ENCODE data around the gene TP53TG5. TPM values are rescaled to one million over a fixed set of nuclear protein-coding genes. Genes with fewer than 3 reads are reported as not detected.

The TP53TG5 gene
- polyA plus RNA-seq, 12 donors = 0.17 to 1.6 (median 0.61) TPM; not detected in 2

DNA sequence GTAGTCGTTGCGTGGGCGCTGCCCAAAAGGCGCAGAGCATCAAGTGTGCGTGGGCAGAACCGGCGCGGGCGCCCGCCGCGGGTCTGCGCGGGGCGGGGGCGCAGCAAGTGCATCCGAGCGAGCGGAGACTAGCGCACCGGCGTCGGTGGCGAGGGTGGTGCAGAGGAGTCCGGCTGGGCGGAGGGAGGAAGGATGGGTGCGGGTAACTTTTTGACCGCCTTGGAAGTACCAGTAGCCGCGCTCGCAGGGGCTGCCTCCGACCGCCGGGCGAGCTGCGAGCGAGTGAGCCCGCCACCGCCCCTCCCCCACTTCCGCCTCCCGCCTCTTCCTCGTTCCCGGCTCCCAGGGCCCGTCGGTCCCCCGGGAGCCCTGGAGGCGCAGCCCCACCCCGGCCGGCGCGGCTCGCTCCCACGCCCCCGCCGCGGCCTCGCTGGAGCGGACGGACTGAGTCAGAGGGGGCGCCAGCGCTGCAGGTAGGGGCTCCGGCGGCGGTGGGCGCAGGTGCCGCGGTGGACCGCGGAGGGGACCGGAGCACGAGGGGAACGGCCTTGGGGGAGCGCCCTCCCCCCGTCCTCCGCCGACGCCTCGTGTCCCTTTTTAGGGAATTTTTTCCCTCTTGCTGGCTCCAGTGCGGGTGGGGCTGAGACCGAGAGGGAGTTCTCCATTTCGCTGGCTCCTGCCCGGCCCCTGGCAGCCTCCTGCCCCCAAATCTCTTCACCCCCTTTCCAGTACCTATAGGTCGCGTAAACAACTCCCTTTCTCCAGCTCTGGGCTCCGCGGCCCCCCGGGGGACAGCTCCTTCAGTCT is 28.3 kb upstream of the TP53TG5 start:
- no peak for DNase-seq

DNA sequence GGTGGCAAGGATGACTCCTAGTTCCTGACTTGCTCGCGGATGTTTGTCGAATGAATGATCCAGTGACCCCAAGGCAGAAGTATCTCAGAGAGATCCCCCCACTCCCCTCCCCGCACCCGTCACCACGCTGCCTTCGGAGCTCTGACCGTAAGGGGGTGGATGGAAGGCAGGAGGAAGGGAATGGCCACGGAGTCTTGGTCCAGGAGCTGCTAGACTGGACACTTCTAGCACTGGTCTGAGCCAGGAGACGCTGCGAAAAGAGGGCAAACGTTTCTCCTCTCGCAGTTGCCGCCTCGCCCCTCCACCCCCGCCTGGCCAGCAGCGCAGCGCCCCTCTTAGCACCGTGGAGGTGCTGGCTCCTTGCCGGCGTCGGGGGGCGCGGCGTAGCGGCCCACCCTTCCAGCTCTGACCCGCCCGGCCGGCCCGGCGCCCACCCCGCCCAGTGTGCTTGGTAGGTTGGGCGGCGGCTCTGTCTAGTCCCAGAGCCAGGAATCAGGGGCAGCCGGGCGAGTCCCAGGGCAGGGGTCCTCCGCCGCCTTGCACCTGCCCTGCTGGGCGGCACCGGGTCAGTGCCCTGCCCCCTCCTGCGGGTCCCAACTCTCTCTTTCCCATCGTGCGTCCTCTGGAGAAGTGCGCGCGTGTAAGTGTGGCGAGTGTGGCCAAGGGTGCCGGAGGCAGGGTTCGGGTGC is 27.6 kb upstream of the TP53TG5 start:
- no peak for DNase-seq

DNA sequence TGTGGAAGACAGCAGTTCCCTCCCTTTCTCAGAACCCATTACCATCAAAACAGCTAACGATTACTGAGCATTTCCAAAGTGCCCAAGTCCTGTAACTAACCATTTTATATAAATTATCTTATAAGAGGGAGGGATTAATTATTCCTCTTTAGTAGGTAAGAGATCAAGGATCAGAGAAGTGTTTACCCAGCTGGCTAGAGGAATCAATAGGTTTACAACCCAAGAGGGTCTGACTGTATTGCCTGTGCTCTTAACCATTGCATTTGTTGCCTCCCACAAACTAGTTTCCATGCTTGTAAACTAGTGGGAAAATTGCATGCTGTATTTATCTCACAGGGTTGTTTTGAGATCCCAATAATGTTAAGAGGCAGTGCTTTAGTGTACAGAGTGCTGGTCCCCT is 26.3 kb upstream of the TP53TG5 start:
- no peak for DNase-seq

DNA sequence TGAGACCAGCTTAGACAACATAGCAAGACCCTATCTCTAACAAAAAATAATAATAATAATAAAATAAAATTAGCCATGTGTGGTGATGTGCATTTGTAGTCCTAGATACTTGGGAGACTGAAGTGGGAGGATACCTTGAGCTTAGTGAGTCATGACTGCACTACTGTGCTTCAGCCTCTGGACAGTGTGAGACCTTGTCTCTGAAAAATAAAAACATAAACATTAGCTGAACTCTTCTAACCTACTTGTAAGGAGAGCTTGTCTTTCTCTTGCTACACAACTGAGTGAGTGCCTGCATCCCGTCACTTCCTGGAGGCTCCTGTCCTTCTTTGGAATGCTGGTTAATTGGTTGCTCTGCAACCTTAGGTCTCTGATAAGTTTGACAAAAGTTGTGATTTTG is 24.8 kb upstream of the TP53TG5 start:
- DNase-seq = no peak

DNA sequence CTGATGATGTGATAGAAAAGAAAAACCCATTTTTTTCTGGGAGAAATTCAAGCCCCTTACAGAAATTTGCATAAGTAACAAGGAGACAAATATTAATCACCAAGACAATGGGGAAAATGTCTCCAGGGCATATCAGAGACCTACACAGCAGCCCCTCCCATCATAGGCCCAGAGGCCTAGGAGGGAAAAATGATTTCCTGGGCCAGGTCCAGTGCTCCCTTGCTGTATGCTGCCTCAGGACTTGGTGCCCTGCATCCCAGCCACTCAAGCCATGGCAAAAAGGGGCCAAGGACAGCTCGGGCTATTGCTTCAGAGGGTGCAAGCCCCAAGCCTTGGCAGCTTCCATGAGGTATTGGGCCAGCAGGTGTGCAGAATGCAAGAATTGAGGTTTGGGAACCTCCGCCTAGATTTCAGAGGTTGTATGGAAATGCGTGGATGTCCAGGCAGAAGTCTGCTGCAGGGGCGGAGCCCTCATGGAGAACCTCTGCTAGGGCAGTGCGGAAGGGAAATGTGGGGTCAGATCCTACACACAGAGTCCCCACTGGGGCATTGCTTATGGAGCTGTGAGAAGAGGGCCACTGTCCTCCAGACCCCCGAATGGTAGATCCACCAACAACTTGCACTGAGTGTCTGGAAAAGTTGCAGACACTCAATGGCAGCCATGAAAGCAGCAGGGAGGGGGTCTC is 22.4 kb upstream of the TP53TG5 start:
- no peak for DNase-seq

DNA sequence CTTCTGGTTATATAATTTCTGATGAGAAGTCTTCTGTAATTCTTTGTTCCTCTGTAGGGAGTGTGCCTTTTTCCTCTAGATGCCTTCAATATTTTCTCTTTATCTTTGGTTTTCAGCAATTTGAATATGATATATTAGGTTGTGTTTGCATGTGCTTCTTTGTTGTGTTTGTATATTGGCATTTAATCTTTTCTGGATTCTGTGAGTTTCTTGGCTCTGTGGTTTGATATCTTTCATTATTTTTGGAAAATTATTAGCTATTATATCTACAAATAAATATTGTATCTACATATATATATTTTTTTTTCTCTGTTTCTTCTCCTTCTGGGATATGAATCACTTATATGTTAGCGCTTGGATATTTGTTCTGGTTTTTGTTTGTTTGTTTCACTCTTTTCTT is 20.9 kb upstream of the TP53TG5 start:
- DNase-seq = no peak

DNA sequence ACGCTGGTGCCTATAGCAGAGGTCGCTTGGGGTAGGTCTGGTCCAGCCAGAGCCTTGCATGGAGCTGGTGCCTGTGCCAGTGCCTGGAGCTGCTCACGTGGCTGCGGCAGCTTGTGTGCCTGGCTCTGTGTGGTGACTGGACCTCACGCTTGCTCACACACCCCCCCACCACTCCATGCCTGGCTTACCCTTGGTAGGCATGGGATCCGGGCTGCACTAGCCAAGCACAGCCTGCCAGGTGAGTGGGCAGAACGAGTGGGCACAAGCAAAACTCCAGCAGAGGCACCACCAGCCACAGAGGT is 16.9 kb upstream of the TP53TG5 start:
- DNase-seq = no peak

DNA sequence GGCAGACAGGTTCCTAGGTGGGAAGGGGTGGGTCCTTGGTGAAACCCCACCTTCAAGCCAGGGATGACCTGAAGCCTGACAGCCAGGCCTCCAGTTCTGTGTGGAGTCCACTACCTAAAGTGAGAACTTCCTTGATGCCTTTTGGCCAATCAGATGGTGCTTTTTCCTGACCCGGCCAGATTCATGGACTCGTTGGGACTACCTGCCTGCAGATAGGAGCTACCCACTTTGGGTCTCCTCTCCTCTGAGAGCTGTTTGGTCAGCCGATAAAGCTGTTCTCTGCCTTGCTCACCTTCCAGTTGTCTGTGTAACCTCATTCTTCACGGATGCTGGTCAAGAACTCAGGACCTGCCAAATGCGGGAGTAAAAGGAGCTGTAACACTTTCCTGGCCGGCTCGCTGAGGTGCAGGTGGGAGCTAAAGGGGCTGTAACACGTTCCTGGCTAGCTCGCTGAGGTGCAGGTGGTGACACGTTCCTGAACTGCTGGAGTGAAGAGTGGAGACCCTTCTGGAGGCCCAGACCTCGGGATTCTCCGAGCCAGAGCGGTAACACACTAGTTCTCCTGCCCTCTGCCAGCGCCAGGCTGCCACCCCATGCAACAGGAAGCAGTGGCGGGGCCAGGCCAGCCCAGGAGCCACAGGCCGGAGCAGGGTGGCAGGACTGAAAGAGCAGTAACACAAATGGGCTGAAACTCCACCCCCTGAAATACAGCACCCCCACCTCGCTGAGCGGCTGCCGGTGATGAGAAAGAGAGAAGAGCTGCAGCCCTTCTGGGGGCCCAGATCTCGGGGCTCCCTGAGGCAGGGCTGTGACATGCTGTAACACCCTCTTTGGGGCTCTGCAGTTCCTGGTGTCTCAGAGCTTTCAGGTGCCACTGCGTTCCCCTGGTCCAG is 16.3 kb upstream of the TP53TG5 start:
- no peak for DNase-seq

DNA sequence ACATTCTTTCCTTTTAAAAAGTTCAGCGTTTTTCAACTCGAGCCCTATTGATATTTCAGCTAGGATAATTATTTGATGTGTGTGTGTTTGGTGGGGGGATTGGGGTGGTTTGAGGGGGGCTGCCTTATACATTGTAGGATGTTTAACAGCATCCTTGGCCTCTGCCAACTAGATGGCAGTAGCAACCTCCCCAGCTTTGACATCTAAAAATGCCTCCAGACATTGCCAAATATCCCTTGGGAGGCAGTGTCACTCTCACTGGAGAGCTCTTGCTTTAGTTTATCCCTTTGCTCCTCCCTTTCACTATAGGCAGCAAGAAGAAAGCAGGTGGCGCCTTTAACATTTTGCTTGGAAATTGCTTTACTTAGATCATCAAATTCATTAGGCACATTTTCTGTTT is 14.6 kb upstream of the TP53TG5 start:
- DNase-seq = no peak

DNA sequence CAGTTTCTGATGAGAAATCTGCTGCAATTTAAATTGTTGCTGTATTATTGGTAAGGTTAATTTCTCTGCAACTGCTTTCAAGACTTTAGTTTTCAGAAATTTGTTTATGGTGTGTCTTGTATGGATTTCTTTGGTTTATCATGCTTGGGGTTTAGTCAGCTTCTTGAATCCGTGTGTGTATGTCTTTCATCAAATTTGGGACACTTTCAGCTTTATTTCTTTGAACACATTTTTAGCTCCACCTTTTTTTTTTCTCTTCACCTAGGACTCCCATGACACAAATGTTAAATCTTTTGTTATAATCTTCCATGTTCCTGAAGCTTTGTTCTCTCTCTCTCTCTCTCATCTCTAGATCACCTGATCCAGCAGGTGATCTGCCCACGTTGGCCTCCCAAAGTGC is 13.4 kb upstream of the TP53TG5 start:
- DNase-seq = no peak

DNA sequence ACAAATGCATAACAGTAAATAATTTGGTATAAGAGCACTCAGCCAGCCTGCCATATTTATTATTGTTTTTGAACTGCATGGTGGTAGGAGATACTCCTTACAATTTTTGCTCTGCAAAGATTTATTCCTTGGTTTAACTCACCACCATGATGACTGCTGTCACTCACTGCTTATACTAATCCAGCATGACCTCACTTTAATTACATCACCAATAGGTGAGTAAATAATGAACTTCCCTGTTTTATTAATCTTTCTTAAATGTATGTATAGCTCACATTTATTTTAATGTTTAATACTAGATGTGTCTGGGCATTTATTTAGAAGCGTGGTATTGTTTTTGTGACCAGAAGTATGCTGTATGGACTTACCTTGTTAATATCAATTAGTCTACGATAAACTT is 12.8 kb upstream of the TP53TG5 start:
- no peak for DNase-seq

DNA sequence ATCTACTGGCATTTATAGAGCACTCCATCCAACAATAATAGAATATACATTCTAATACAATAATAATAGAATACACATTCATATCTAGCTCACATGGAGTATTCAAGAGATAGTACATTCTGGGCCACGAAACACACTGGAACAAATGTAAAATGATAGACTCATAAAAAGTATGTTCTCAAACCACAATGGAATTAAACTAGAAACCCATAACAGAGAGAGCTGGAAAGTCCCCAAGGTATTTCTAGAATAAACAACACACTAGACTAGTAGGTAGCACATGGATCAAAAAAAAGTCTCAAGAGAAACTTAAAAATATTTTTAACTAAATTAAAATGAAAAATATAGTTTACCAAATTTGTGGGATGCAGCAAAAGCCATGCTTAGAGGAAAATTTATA is 9.1 kb upstream of the TP53TG5 start:
- DNase-seq = no peak

DNA sequence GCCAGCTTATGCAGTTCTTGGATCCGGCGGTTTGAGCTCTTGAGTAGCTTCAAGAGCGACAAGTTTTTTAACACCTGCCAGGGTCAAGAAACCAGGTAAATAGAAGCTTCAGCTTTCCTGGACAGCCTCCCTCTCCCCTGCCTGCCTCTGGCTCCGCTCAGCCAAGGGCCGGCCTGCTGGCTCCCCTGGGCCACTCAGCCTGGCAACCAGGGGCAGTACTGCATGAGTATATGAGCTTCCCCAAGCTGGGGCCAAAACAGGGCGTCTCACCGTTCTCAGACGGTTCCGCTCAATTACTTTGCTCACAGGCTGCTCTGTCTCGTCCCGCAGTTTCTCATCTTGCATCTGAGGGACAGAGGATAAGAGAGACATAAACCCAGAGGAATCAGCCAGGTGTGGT is 856 bp downstream of the TP53TG5 start:
- no peak for DNase-seq

DNA sequence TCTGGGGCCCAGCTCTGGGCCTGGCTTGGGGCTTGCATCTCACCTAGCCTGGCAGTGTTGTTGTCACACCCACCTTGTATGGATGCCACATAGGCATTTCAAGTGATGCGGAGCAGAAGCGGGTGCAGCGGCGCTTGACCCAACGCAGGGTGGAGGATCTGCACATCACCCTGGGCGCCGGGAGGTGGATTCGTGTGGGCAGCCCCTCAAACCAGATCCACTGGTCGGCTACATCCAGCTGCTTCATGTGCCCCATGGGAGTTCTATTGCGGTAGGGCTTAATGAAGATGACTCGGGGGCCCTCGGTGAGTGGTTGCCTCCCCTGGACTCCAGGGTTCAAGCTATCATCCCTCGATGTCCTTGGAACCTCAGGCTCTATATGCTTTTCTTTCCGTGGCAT is 3.2 kb downstream of the TP53TG5 start:
- no peak for DNase-seq

DNA sequence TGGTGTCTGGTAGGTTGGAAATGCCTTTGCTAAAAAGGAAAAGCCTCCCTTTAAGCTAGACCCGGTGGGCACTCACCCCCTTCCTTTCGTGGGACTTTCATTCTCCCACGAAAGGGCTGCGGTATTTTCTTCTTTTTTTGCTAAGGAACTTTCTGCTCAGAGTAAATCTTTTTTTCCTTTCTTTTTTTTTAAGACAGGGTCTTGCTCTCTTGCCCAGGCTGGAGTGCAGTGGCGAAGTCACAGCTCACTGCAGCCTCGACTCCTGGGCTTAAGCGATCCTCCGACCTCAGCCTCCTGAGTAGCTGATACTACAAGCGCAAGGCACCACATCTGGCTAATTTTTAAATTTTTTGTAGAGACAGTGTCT is 4.0 kb downstream of the TP53TG5 start:
- DNase-seq = no peak

DNA sequence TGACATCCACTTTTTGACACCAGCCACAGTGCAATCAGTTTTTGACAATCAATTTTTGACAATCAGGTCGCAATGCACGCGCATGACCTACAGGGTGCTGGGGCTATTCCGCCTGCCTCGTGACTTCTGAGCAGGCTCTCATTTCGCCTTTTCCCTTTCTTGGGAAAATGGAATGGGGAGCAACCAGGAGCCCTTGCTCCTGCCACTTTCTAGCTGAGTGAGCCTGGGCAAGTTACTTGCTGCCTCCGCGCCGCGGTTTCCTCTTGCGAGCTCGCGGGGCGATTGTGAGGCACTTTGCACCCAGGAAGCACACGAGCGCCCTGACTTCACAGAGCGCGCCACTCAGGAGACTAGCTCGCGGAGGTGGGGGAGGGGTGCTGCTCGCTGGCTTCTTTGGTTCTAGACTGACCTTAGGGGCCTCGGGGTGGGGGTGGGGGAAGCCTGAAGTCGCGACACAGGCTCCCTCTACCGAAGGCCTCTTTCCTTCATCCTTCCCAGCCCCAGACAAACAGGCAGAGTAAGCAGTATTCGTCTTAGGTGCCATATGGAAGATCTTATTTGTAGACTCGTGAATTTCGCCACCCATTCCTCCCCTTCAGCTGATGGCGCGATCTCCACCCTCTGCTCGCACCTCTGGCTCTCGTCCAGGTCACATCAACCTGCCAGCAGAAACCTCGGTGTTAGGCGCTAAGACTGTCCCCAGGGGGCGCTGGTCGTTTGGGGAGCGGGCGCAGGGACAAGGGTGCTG is 4.6 kb downstream of the TP53TG5 start:
- DNase-seq = peak; percentile 71

DNA sequence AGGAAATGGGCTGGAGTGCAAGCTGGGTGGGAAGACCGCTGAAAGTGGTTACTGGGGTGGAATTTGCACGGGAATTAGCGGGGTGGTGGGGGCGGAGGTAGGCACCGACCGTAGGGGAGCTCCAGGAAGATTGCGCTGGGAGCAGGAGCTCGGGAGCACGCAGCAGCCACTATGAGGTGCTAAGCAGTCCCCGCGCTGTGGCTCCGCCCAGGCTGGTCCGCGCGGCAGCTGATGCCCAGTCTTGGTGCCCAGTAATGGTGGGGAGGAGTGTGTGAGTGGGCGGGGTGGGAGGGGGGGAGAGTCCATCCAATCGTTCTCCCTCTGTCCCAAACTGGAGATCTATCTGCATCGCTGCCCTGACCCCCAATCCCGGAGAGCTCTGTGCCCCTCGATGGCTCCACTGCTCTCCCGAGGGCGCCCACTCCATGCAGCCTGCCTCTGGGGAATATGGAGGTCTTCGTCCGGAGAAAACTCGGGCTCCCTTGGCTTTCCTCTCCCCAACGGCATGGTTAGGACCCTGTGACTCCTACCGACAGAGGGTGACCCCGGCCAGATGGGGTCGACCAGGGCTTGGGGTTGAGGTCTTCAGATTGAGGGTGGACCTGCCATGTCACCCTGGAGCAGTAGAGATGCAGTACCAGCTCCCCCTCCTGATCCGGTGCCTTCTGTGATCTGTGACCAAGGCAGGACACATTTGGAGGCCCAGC is 5.3 kb downstream of the TP53TG5 start:
- no peak for DNase-seq

DNA sequence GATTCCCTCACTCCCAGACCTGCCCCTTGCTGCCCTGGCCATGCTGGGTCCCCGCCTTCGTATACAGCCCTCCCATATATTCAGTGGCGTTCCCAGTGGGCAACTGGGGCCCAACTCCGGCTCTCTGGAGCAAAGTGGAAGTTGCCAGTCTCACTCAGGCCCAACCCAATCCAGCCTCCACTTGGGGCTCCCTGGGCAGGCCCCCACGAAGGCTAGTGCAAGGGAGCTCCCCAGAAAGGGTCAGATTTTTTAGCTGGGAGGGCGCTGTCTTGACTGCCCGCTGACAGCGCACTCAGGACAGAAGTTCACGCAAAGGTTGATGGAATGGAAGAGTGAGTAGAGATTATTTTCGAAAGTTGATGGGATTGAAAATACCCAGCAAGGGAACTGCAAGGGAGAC is 5.9 kb downstream of the TP53TG5 start:
- no peak for DNase-seq

DNA sequence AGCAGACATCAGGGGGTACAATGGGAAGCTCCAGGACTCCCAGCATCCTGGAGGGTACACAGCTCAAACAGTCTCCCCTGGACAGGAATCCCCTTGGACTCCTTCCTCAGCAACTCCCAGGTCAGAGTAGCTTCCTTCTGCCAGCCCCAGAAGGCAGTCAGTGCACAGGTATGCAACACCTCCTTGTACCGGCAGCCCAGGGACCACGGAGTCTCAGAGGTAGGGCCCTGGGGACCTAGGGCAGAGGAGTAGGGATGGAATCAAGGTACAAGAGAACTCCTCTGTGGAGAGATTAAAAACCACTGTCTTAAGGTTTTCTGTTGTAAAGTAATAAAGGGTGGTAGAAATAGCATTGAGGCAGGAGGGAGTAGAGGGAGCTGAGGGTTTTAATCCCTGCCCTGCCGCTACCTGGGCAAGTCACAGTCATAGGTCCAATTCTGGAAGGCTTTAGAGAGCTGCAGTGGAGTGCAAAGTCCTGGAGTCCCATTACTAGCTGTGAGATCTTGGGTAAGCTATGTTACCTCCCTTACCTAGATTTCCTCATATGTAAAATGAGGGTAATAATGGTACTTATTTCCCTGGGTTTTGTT is 7.5 kb downstream of the TP53TG5 start:
- no peak for DNase-seq

DNA sequence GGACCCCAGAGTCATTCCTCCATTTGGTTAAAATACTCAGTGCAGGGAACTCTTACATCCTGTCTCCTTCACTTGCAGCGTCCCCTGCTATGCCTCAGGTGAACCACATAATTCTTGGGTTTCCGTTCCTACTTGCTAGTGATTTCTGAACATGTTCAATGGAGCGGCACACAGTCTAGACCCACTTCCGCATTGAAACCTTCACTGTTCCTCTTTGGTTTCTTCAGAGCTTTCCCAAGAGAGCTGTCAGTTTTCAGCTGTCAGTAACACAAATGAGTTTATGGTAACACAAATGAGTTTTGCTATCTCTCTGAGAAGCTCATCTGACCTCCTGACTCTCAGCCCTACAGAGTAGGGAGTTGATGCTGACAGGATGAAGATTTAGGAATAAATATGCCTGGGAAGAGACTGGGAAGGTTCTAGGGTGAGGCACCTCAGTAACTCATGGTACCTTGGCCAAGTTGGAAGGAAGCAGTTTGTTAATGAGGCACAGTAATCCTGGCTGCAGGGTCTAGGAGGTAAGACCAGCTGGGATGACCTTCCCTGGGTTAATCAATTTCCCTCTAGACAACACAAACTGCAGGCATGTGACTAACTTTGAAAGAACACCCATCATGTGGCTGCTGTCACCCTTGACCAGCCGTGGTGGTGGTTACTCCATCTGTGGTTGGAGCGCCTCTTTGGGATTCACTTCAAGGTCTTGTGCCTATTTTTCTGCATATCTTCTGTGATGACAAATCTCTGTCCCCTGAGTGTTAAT is 9.7 kb downstream of the TP53TG5 start:
- no peak for DNase-seq

Data from muscle of arm (tissue), 12 donors.